ENCODE data around the gene ANKIB1. TPM values are rescaled to one million over a fixed set of nuclear protein-coding genes. Genes with fewer than 3 reads are reported as not detected.

Gene ANKIB1
- polyA plus RNA-seq, 1 of the 3 experiments (the other 2 are of a cell fraction): 24.6 TPM

GRCh38 chr7:92297736-92298135, 52.0 kb downstream of the ANKIB1 start:
- Histone ChIP-seq H3K9ac (no peak overlapping the region), H3K4me2 (no peak overlapping the region), H3K9me3 (no peaks in the 10 kb centered on the region), H3K79me2 (ENCODE audit: insufficient read depth) (peaks cover 34% of the 10 kb centered on the region), H3F3A (replicated peaks; ENCODE audit: insufficient read depth) (peaks cover 4% of the 10 kb centered on the region), H4K20me1 (ENCODE audit: insufficient read depth) (0 out of 2 replicates have a peak, but pooled peaks cover 7% of the 10 kb centered on the region), H3K27ac (ENCODE audit: low read depth in 2 of 2, low read length in 1 of 2) (no peak overlapping the region), H3K9me2 (no peaks in the 10 kb centered on the region), H3K36me3 (replicated peaks in 1 of 2; ENCODE audit: control insufficient read depth in 1 of 2, insufficient read depth in 2 of 2, low read length in 1 of 2) (peaks cover 49 to 61% of the 10 kb centered on the region in 2 experiments), H3K4me3 (ENCODE audit: low read depth in 2 of 2, low read length in 1 of 2) (no peak overlapping the region), H2AFZ (ENCODE audit: low read depth) (no peak overlapping the region), H3K27me3 (ENCODE audit: insufficient read depth) (no peaks in the 10 kb centered on the region), H3K4me1 (ENCODE audit: control insufficient read depth in 1 of 2, insufficient read depth in 2 of 2, low read depth in 1 of 2, low read length in 1 of 2) (peaks cover 10 to 12% of the 10 kb centered on the region in 2 experiments; a peak in 3 of 4 replicates)
- TF ChIP-seq TAF1 (IDR thresholded peaks at IDR 0.05; ENCODE audit: borderline replicate concordance, low read depth, low read length) (no peak), NFIC (IDR thresholded peaks at IDR 0.05; ENCODE audit: borderline replicate concordance) (no peak), ELF1 (IDR thresholded peaks at IDR 0.05) (no peak), YY1 (IDR thresholded peaks at IDR 0.05; ENCODE audit: low read depth) (no peak)
- 100% methylated on average over 1 of the region's 1 CpG for whole genome bisulfite sequencing (ENCODE audit: low lambda C conversion rate)
- no peak for DNase-seq
- ChIA-PET CTCF (interaction anchor here (1.0 kb wide), 1 partner anchor 10 kb away, joined by 3 read pairs; no protein-coding TSS in a partner anchor), POLR2A (no interaction called here)

GRCh38 chr7:92303761-92304160, 58.0 kb downstream of the ANKIB1 start:
- no peak overlapping the region for H3K27ac ChIP-seq (ENCODE audit: low read depth in 2 of 2, low read length in 1 of 2)
- no peaks in the 10 kb centered on the region for H3K9me2 ChIP-seq
- no peaks in the 10 kb centered on the region for H4K20me1 ChIP-seq (ENCODE audit: insufficient read depth)
- 94% methylated on average over 2 of the region's 2 CpGs for WGBS (ENCODE audit: low lambda C conversion rate)
- TF ChIP-seq PBX3 (IDR thresholded peaks at IDR 0.05) (no peak), CHD2 (IDR thresholded peaks at IDR 0.05; ENCODE audit: low read length, partially characterized antibody) (no peak), USF2 (IDR thresholded peaks at IDR 0.05; ENCODE audit: borderline replicate concordance, low read depth, low read length) (no peak), USF1 (IDR thresholded peaks at IDR 0.05; ENCODE audit: borderline replicate concordance, low read depth) (no peak), NFIC (IDR thresholded peaks at IDR 0.05; ENCODE audit: borderline replicate concordance) (no peak), GATA2 (CRISPR knock-in tag; IDR thresholded peaks at IDR 0.05) (no peak), POLR2AphosphoS5 (IDR thresholded peaks at IDR 0.05; ENCODE audit: low read depth, low read length) (no peak), REST (IDR thresholded peaks at IDR 0.05; ENCODE audit: low read depth, low read length) (no peak), EZH2phosphoT487 (IDR thresholded peaks at IDR 0.05; ENCODE audit: borderline replicate concordance, low read depth) (no peak), ELF1 (IDR thresholded peaks at IDR 0.05) (no peak), SIN3A (IDR thresholded peaks at IDR 0.05; ENCODE audit: borderline replicate concordance, low read depth, low read length) (no peak), MEF2A (IDR thresholded peaks at IDR 0.05; ENCODE audit: borderline replicate concordance, low read depth) (no peak), JUND (IDR thresholded peaks at IDR 0.05) (no peak), YY1 (IDR thresholded peaks at IDR 0.05; ENCODE audit: low read depth) (no peak), FOXJ3 (CRISPR knock-in tag; IDR thresholded peaks at IDR 0.05) (no peak), RXRA (IDR thresholded peaks at IDR 0.05; ENCODE audit: borderline replicate concordance, low read depth) (no peak)
- TF ChIP-seq, protein P1, sequence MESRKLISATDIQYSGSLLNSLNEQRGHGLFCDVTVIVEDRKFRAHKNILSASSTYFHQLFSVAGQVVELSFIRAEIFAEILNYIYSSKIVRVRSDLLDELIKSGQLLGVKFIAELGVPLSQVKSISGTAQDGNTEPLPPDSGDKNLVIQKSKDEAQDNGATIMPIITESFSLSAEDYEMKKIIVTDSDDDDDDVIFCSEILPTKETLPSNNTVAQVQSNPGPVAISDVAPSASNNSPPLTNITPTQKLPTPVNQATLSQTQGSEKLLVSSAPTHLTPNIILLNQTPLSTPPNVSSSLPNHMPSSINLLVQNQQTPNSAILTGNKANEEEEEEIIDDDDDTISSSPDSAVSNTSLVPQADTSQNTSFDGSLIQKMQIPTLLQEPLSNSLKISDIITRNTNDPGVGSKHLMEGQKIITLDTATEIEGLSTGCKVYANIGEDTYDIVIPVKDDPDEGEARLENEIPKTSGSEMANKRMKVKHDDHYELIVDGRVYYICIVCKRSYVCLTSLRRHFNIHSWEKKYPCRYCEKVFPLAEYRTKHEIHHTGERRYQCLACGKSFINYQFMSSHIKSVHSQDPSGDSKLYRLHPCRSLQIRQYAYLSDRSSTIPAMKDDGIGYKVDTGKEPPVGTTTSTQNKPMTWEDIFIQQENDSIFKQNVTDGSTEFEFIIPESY (IDR thresholded peaks at IDR 0.05; ENCODE audit: borderline replicate concordance, low read depth): no peak
- H3K79me2 ChIP-seq (ENCODE audit: insufficient read depth): peaks cover 6% of the 10 kb centered on the region
- ChIA-PET POLR2A (no interaction called here), CTCF (interaction anchor here (1.3 kb wide), 1 partner anchor 11 kb away, joined by 3 read pairs; no protein-coding TSS in a partner anchor)
- DNase-seq: no peak
- H3K27me3 ChIP-seq (ENCODE audit: insufficient read depth): no peaks in the 10 kb centered on the region
- H3K4me3 ChIP-seq (ENCODE audit: low read depth in 2 of 2, low read length in 1 of 2): no peak overlapping the region
- peaks cover 0 to 2% of the 10 kb centered on the region in 2 experiments; a peak in 2 of 4 replicates for H3K4me1 ChIP-seq (ENCODE audit: control insufficient read depth in 1 of 2, insufficient read depth in 2 of 2, low read depth in 1 of 2, low read length in 1 of 2)
- no peak overlapping the region for H2AFZ ChIP-seq (ENCODE audit: low read depth)
- H3F3A ChIP-seq (replicated peaks; ENCODE audit: insufficient read depth): peaks cover 6% of the 10 kb centered on the region
- no peaks in the 10 kb centered on the region for H3K9me3 ChIP-seq
- H3K4me2 ChIP-seq: no peak overlapping the region
- H3K36me3 ChIP-seq (replicated peaks in 1 of 2; ENCODE audit: control insufficient read depth in 1 of 2, insufficient read depth in 2 of 2, low read length in 1 of 2): peaks cover 54 to 73% of the 10 kb centered on the region in 2 experiments
- H3K9ac ChIP-seq: no peak overlapping the region
